Stimulated activated CD4-positive, alpha-beta T cell treated with anti-CD3 and anti-CD28 coated beads, Interleukin-15, amount 100 ng/mL, for 1 hour (primary cell): ENCODE data around the gene RYR1.
"Not testable (repeated sequence)": the region's sequence is repeated elsewhere in the genome, so short reads cannot be mapped to it uniquely, and the experiment has no call there.

Source experiments
- DNase-seq, 2 donors: peaks; one replicate each; pipeline ENCODE4 v3.0.0-alpha.2; 2020; ENCODE audit warnings: low read depth in 1 of 2, low spot score in 1 of 2

Gene RYR1

GRCh38 chr19:38455031-38455430 lies 21.5 kb downstream of the RYR1 start:
- DNase-seq: no peak

DNA sequence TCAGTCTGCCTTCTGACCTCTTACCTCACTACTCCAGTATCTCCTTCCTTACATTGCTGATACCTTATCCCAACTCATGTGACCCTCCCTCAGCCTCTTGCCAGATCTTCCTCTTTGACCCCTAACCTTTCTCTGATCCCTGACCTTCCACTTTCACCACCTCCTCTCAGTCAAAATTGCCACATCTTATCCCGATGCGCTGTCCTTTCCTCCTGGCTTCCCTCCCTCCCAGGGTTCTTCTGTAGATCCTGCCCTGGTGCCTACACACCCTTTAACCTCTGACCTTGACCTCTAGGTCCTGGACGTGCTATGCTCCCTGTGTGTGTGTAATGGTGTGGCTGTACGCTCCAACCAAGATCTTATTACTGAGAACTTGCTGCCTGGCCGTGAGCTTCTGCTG lies 23.7 kb downstream of the RYR1 start:
- DNase-seq: no peak

DNA sequence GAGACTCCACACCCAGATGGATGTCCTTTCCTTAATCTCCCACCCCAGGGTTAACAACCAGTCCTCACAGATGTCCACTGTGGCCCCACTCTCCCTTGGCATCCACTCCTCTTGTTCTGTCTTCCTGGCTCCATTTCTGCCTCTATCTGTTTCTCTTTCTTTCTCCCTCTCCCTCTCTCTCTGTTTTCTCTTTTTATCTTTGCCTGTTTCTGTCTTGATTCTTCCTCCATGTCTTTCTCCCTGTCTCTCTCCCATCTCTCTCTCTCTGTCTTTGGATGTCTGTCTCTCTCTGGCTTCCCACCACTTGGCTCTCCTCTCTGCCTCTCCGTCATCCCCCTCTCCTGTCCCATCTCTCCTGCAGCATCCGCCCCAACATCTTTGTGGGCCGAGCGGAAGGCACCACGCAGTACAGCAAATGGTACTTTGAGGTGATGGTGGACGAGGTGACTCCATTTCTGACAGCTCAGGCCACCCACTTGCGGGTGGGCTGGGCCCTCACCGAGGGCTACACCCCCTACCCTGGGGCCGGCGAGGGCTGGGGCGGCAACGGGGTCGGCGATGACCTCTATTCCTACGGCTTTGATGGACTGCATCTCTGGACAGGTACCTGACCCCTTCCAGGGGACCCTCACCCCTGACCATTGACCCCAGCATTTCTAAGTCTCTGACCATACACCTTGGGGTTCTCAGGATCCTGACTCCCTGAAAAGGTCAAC lies 24.4 kb downstream of the RYR1 start:
- no peak for DNase-seq

DNA sequence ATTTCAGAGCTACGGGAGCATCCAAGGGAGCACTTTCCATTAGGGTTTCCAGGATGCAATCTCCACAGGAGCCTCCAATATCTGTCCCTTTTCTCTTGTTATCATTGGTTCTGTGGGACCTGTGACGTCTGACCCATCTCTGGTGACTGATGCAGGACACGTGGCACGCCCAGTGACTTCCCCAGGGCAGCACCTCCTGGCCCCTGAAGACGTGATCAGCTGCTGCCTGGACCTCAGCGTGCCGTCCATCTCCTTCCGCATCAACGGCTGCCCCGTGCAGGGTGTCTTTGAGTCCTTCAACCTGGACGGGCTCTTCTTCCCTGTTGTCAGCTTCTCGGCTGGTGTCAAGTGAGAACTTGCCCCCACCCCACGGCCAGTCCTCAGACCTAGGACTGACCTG lies 25.5 kb downstream of the RYR1 start:
- no peak for DNase-seq

- DNase-seq: no peak
Observed at GRCh38 chr19:38463365-38463764, 29.9 kb downstream of the RYR1 start.

DNA sequence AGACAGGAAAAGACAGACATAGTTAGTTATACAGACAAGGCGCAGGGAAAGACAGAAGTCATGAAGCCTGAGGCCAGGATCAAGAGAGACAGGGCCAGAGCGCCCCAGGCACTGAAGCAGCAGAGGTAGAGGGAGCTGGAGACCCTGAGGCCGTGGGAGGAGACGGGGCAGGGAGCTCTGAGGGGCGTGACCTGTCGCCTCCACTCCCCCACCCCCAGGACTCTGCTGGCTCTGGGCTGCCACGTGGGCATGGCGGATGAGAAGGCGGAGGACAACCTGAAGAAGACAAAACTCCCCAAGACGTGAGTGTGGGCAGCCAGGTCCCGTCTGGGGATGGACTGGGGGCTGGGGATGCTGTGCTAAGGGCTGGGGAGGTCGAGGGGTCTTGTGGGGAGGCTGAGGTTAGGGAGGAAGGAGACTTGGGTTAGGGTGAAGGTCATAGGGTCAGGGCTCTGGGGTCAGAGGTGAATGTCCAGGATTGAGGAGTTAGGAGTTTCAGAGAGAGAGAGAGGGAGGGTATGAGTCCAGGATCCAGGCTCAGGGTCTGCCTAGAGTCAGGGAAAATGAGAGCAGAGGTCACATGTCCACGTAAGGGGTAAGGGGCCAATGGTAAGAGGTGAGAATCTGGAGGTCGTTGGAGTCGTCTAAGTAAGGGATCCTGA lies 31.1 kb downstream of the RYR1 start:
- DNase-seq: no peak

GRCh38 chr19:38466050-38466449 lies 32.6 kb downstream of the RYR1 start:
- no peak for DNase-seq

DNA sequence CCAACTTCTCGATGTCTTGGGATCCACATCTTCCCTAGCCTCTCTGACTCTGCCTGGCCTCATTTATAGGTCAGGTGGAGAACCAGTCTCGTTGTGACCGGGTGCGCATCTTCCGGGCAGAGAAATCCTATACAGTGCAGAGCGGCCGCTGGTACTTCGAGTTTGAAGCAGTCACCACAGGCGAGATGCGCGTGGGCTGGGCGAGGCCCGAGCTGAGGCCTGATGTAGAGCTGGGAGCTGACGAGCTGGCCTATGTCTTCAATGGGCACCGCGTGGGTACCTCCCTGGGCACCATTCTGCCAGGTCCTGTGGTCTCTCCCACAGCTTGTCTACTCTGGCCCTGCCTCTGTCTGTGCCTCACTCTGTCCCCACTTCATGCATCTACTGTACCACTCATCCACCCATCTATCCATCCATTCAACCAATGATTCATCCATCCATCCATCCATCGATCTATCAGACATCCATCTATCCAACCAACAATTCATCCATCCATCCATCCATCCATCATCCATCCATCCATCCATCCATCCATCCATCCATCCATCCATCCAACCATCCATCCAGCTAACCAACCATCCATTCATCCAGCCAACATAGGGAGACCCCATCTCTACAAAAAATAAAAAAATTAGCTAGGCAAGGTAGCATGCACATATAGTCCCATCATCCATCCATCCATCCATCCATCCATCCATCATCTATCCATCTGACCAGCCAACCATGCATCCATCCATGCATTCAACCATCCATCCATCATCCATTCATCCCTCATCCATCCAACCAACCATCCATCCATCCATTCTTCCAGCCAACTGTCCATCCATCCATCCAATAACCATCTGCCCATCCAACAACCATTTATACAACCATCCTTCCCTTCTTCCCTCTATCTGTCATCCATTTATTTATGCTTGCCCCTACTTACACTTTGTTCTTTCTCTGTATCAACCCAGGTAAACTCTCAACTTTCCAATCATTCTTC lies 34.3 kb downstream of the RYR1 start:
- DNase-seq: no peak

DNA sequence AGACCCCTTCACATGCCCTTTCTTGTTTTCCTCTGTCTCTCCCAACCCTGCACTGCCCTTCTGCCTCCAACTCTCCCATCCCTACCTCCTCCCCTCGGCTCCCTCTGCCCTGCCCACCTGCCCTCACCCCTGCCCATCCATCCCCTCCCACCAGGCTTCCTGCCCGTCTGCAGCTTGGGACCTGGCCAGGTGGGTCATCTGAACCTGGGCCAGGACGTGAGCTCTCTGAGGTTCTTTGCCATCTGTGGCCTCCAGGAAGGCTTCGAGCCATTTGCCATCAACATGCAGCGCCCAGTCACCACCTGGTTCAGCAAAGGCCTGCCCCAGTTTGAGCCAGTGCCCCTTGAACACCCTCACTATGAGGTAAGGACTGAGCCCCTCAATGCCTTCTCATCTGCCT lies 35.7 kb downstream of the RYR1 start:
- DNase-seq: no peak

- DNase-seq: no peak
Observed at GRCh38 chr19:38470788-38471480, 37.4 kb downstream of the RYR1 start.

- not testable (repeated sequence) for DNase-seq
Observed at GRCh38 chr19:38472725-38473124, 39.2 kb downstream of the RYR1 start.

- DNase-seq: no peak
Observed at GRCh38 chr19:38473201-38473600, 39.7 kb downstream of the RYR1 start.

DNA sequence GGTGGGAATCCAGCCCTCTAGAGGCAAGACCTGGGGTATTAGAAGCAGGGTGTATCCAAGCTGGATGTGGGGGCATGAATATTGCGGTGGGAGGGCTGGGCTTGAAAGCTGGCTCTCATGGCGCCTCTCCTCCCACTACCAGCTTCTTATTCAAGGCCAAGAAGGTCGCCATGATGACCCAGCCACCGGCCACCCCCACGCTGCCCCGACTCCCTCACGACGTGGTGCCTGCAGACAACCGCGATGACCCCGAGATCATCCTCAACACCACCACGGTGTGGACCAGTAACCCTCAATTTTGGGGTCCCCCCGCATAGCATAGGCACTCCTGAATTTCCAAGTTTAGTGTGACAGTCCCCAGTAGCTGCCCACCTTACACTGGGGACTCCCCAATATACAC lies 41.7 kb downstream of the RYR1 start:
- DNase-seq: no peak

DNA sequence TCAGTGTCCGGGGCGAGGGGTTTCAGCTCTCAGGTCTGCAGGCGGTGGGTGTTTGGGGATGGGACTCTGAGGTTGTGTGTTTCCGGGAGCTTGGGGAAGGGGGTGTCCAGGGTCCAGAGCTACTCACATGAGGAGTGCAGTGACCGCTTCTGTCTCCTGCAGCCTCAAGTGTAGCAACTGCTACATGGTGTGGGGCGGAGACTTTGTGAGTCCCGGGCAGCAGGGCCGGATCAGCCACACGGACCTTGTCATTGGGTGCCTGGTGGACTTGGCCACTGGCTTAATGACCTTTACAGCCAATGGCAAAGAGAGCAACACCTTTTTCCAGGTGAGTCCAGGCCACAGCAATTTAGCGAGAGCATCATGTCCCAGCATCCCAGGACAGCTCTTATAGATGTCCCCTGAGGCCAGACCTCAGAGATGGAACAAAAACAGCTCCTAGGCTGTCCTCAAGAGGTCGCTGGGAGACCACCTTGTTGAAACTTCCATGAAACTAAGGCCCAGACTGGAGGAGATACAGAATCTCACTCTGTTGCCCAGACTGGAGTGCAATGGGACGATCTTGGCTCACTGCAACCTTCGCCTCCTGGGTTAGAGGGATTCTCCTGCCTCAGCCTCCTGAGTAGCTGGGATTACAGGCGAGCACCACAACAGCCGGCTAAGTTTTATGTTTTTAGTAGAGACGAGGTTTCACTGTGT lies 44.9 kb downstream of the RYR1 start:
- DNase-seq: no peak

DNA sequence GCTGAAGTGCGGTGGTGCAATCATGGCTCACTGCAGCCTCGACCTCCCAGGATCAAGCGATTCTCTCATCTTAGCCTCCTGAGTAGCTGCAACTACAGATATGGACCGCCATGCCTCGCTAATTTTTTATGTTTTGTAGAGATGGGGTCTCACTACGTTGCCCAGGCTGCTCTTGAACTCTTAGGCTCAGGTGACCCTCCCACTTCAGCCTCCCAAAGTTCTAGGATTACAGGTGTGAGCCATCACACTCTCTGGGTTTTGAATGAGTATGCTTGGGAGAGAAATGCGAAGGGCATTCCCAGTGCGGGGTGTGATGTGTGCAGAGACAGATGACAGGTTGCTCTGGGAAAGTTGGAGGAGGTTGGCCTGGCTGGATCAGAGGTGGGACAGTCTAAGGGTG lies 49.0 kb downstream of the RYR1 start:
- DNase-seq: no peak

DNA sequence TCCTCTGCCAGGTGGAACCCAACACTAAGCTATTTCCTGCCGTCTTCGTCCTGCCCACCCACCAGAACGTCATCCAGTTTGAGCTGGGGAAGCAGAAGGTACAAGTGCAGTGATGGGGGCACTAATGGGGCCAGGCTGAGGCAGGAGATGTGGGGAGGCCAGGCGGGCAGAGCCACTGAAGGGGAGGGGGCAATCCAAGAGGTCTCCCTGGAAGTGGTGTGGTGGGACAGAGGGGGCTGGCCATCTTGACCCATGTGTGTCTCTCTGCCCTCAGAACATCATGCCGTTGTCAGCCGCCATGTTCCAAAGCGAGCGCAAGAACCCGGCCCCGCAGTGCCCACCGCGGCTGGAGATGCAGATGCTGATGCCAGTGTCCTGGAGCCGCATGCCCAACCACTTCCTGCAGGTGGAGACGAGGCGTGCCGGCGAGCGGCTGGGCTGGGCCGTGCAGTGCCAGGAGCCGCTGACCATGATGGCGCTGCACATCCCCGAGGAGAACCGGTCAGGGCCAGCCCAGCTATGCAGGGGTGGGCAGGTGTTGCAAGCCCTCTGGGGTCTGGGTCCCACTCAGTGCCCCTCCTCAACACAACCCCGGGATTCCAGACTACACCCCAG lies 49.6 kb downstream of the RYR1 start:
- DNase-seq: no peak

- DNase-seq: no peak
Observed at GRCh38 chr19:38484747-38485146, 51.3 kb downstream of the RYR1 start.

DNA sequence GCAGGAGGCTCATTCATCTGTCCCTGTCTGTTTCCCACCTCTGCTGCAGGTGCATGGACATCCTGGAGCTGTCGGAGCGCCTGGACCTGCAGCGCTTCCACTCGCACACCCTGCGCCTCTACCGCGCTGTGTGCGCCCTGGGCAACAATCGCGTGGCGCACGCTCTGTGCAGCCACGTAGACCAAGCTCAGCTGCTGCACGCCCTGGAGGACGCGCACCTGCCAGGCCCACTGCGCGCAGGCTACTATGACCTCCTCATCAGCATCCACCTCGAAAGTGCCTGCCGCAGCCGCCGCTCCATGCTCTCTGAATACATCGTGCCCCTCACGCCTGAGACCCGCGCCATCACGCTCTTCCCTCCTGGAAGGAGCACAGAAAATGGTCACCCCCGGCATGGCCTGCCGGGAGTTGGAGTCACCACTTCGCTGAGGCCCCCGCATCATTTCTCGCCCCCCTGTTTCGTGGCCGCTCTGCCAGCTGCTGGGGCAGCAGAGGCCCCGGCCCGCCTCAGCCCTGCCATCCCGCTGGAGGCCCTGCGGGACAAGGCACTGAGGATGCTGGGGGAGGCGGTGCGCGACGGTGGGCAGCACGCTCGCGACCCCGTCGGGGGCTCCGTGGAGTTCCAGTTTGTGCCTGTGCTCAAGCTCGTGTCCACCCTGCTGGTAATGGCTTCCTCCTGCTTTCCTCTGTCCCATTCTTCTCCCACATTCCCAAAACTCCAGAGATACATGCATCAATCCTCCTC lies 52.2 kb downstream of the RYR1 start:
- DNase-seq: no peak

DNA sequence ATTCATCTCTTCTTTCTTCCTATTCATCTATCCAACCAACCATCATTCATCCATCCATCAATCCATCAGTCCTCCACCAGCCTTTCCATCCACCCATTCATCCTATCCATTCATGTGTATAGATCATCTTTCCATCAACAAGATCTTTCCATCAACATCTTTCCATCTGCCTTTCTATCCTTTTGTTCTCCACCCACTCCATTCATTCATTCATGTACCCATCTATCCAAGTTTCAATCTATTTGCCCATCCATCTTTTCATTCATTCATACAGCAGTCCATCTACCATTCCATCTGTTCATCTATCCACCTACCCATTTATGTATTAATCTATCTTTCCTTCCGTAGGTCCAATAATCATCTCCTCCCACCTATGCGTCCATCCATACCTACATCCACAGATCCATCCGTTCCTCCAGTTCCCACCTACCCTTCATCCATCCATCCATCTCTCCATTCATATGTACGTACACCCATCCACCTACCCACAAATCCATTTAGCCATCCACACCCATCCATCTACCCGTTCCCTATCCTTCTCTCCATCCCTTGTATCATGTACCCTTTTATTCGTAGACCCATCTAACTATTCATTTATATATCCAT lies 53.3 kb downstream of the RYR1 start:
- no peak for DNase-seq
